ENCODE results near the gene NBEAL2.

NBEAL2 gene

GRCh38 chr3:47018269-47018611 lies 38.8 kb downstream of the NBEAL2 start:
- H3K4me3 ChIP-seq (IDR thresholded peaks at IDR 0.05; ENCODE audit: insufficient read depth, low read depth, low read length): no peak overlapping the region
- no peaks in the 10 kb centered on the region for H3K79me2 ChIP-seq (ENCODE audit: insufficient read depth, low read depth)
- H3K36me3 ChIP-seq (ENCODE audit: insufficient read depth): no peaks in the 10 kb centered on the region
- H4K20me1 ChIP-seq (ENCODE audit: insufficient read depth): no peaks in the 10 kb centered on the region
- no peak for TF ChIP-seq CTCF (conservative IDR thresholded peaks at IDR 0.05; ENCODE audit: low read depth, low read length)
- H2AFZ ChIP-seq (ENCODE audit: low read depth): no peak overlapping the region
- H3K9ac ChIP-seq: no peak overlapping the region
- H3K4me1 ChIP-seq (ENCODE audit: low read depth, poor library complexity, severe bottlenecking): no peaks in the 10 kb centered on the region
- H3K27me3 ChIP-seq (ENCODE audit: insufficient read depth, low read depth): no peaks in the 10 kb centered on the region
- no peak overlapping the region for H3K27ac ChIP-seq
- no peak overlapping the region for H3K4me2 ChIP-seq

GRCh38 chr3:47019201-47019600 lies 39.7 kb downstream of the NBEAL2 start:
- H3K4me3 ChIP-seq (IDR thresholded peaks at IDR 0.05; ENCODE audit: insufficient read depth, low read depth, low read length): no peak overlapping the region
- H3K36me3 ChIP-seq (ENCODE audit: insufficient read depth): no peaks in the 10 kb centered on the region
- H4K20me1 ChIP-seq (ENCODE audit: insufficient read depth): no peaks in the 10 kb centered on the region
- H3K79me2 ChIP-seq (ENCODE audit: insufficient read depth, low read depth): no peaks in the 10 kb centered on the region
- H3K4me1 ChIP-seq (ENCODE audit: low read depth, poor library complexity, severe bottlenecking): no peaks in the 10 kb centered on the region
- TF ChIP-seq CTCF (conservative IDR thresholded peaks at IDR 0.05; ENCODE audit: low read depth, low read length): no peak
- no peaks in the 10 kb centered on the region for H3K27me3 ChIP-seq (ENCODE audit: insufficient read depth, low read depth)
- H3K9ac ChIP-seq: no peak overlapping the region
- no peak overlapping the region for H3K4me2 ChIP-seq
- H2AFZ ChIP-seq (ENCODE audit: low read depth): no peak overlapping the region
- no peak overlapping the region for H3K27ac ChIP-seq

GRCh38 chr3:47020311-47020710 lies 40.8 kb downstream of the NBEAL2 start:
- Histone ChIP-seq H2AFZ (ENCODE audit: low read depth) (no peak overlapping the region), H3K27me3 (ENCODE audit: insufficient read depth, low read depth) (no peaks in the 10 kb centered on the region), H3K4me2 (no peak overlapping the region), H3K4me1 (ENCODE audit: low read depth, poor library complexity, severe bottlenecking) (no peaks in the 10 kb centered on the region), H3K79me2 (ENCODE audit: insufficient read depth, low read depth) (no peaks in the 10 kb centered on the region), H4K20me1 (ENCODE audit: insufficient read depth) (no peaks in the 10 kb centered on the region), H3K36me3 (ENCODE audit: insufficient read depth) (no peaks in the 10 kb centered on the region), H3K9ac (no peak overlapping the region), H3K4me3 (IDR thresholded peaks at IDR 0.05; ENCODE audit: insufficient read depth, low read depth, low read length) (no peak overlapping the region), H3K27ac (no peak overlapping the region)
- no peak for TF ChIP-seq CTCF (conservative IDR thresholded peaks at IDR 0.05; ENCODE audit: low read depth, low read length)

GRCh38 chr3:47022641-47023071 lies 43.2 kb downstream of the NBEAL2 start:
- Histone ChIP-seq H3K27ac (no peak overlapping the region), H2AFZ (ENCODE audit: low read depth) (no peak overlapping the region)

More at GRCh38 chr3:47022641-47023071, 43.2 kb downstream of the NBEAL2 start:
- H3K9ac ChIP-seq: no peak overlapping the region
- no peaks in the 10 kb centered on the region for H3K27me3 ChIP-seq (ENCODE audit: insufficient read depth, low read depth)
- no peaks in the 10 kb centered on the region for H3K36me3 ChIP-seq (ENCODE audit: insufficient read depth)
- H3K4me3 ChIP-seq (IDR thresholded peaks at IDR 0.05; ENCODE audit: insufficient read depth, low read depth, low read length): no peak overlapping the region
- H3K4me1 ChIP-seq (ENCODE audit: low read depth, poor library complexity, severe bottlenecking): no peaks in the 10 kb centered on the region
- TF ChIP-seq CTCF (conservative IDR thresholded peaks at IDR 0.05; ENCODE audit: low read depth, low read length): no peak
- no peaks in the 10 kb centered on the region for H3K79me2 ChIP-seq (ENCODE audit: insufficient read depth, low read depth)
- H4K20me1 ChIP-seq (ENCODE audit: insufficient read depth): no peaks in the 10 kb centered on the region
- no peak overlapping the region for H3K4me2 ChIP-seq

All from KMS-11 (cell line).